PFSK-1 (cell line): Measurements from ENCODE around the gene SMCO1.

Experiments used
- FOXP2 ChIP-seq: optimal IDR thresholded peaks from 2 replicates; pipeline ENCODE3; 2011; ENCODE audit warnings: borderline replicate concordance, control low read depth, inconsistent platforms; ENCODE audit not compliant: insufficient read depth; ENCODE audit errors: extremely low read length, extremely low read depth
- POLR2AphosphoS5 ChIP-seq: IDR thresholded peaks from 2 replicates; pipeline ENCODE4 v1.6.1; 2012; ENCODE audit warnings: low read depth, mild to moderate bottlenecking, control low read depth, low read length, moderate library complexity
- REST ChIP-seq, 2 experiments: IDR thresholded peaks; 2 replicates each; pipeline versions ENCODE4 v1.6.1 to v1.8.0; 2011 to 2012; ENCODE audit warnings: low read depth in 2 of 2, low read length in 2 of 2, control low read depth in 1 of 2, inconsistent platforms in 1 of 2, mild to moderate bottlenecking in 1 of 2, moderate library complexity in 1 of 2; ENCODE audit not compliant: insufficient read depth in 1 of 2
- SIN3A ChIP-seq: IDR thresholded peaks from 2 replicates; pipeline ENCODE4 v1.6.1; 2012; ENCODE audit warnings: mild to moderate bottlenecking, low read length, moderate library complexity, borderline replicate concordance; ENCODE audit not compliant: insufficient read depth
- TAF1 ChIP-seq: IDR thresholded peaks from 2 replicates; pipeline ENCODE4 v1.6.1; 2012; ENCODE audit warnings: low read length, control low read depth, borderline replicate concordance; ENCODE audit not compliant: insufficient read depth

The SMCO1 gene

DNA sequence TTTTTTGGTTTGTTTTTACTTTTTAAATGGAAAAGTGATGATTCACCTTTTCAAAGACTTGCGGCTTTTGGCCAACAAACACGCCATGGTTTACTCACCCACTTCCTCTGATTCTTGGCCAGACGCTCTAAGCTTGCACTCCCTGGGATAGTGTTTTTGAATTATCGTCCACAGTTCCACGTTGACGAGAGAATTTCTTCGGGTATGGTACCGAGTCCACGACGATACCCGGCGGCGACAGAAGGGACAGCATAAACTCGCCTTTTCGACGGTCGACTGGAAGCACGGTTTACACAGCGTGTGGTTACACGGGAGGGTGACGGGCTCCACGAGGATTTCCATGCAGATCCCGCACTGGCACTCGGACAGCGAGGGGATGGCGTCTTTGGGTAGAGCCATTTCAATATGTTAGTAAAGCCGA is 12.4 kb downstream of the SMCO1 start:
- TF ChIP-seq SIN3A = no peak; the same call in 1 of the 2 replicates
- TF ChIP-seq FOXP2 = no peak
- TF ChIP-seq TAF1 = no peak
- no peak for TF ChIP-seq REST (IDR thresholded peaks at IDR 0.05; ENCODE audit: insufficient read depth in 1 of 2, low read depth in 2 of 2, low read length in 2 of 2)
- no peak for TF ChIP-seq POLR2AphosphoS5

- no peak for TF ChIP-seq TAF1
- no peak for TF ChIP-seq FOXP2
- no peak for TF ChIP-seq POLR2AphosphoS5
- TF ChIP-seq REST (IDR thresholded peaks at IDR 0.05; ENCODE audit: insufficient read depth in 1 of 2, low read depth in 2 of 2, low read length in 2 of 2) = no peak
- TF ChIP-seq SIN3A = no peak
Measured at GRCh38 chr3:196501316-196502044, 13.7 kb downstream of the SMCO1 start.

DNA sequence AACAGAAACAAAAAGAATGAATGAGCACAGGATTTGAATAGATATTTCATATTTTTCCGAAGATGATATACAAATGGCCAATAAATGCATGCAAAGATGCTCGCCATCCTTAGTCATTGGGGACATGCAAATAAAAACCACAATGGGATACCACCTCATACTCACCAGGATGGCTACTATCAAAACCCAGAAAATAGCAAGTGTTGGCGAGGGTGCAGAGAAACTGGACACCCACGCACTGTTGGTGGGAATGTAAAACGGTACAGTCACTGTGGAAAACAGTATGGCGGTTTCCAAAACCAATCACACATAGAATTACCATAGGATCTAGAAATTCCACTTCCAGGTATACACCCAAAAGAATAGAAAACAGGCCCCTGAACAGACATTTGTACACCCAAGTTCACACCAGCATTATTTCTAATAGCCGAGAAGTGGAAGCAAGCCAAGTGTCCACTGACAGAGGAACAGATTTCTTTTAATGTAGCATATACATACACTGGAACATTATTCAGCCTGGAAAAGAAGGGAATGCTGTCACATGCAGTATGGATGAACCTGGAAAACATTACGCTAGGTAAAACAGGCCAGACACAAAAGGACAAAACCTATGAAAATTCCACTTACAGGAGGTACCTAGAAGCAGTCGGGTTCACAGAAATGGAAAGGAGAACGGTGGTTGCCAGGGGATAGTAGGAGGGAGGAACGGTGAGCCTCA is 15.2 kb downstream of the SMCO1 start:
- TF ChIP-seq POLR2AphosphoS5 (no peak), TAF1 (no peak), REST (IDR thresholded peaks at IDR 0.05; ENCODE audit: insufficient read depth in 1 of 2, low read depth in 2 of 2, low read length in 2 of 2) (no peak), FOXP2 (no peak), SIN3A (no peak)

DNA sequence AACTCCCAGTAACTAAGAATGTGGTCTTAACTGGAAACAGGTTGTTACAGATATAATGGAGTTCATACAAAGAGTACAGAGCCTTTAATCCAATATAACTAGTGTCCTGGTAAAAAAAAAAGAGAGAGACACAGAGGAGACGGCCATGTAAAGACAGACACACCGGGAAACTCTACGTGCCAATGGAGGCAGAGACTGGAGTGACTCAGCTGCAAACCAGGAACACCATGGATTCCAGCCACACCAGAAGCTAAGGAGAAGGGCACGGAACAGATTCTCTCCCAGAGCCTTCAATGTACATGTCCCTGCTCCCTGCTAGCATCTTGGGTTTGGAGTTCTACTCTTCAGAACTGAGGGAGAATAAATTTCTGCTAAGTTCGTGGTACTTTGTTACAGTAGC is 16.1 kb downstream of the SMCO1 start:
- TF ChIP-seq TAF1 (no peak), SIN3A (no peak), REST (IDR thresholded peaks at IDR 0.05; ENCODE audit: insufficient read depth in 1 of 2, low read depth in 2 of 2, low read length in 2 of 2) (no peak), FOXP2 (no peak), POLR2AphosphoS5 (no peak)
